Common myeloid progenitor, CD34-positive (primary cell): Measurements from ENCODE around the gene SLC7A6.

ENCODE experiments used
- CTCF ChIA-PET: fragments of 350-600 bp; sonication (Branson Sonifier 250); formaldehyde crosslinking; loops from one replicate; lab custom pipeline; 2021; ENCODE audit warnings: antibody characterized with exemption; lab: Charles Lee
- POLR2A ChIA-PET: fragments of 350-600 bp; sonication (Branson Sonifier 250); formaldehyde crosslinking; loops from one replicate; lab custom pipeline; 2021; ENCODE audit warnings: antibody characterized with exemption; lab: Charles Lee
- DNase-seq, 3 donors: peaks; one replicate each; pipeline versions ENCODE4 v3.0.0 to v3.0.0-alpha.2; 2013
- H3K27ac ChIP-seq, 2 experiments: 1 replicate in 1 of 2; 2 replicates in 1 of 2; pipeline ENCODE4 v1.7.0; 2013; ENCODE audit warnings: inconsistent platforms in 2 of 2, low read length in 2 of 2, mild to moderate bottlenecking in 2 of 2, low read depth in 1 of 2, moderate library complexity in 1 of 2; ENCODE audit not compliant: severe bottlenecking in 2 of 2, insufficient read depth in 1 of 2, poor library complexity in 1 of 2
- H3K27me3 ChIP-seq, 5 experiments: replicated peaks in 2 of 5; 1 replicate in 3 of 5; 2 replicates in 2 of 5; pipeline versions ENCODE4 v1.6.1 to v1.7.0; 2013; ENCODE audit warnings: low read length in 4 of 5, mild to moderate bottlenecking in 2 of 5, moderate library complexity in 2 of 5, inconsistent platforms in 1 of 5; ENCODE audit not compliant: insufficient read depth in 5 of 5, control insufficient read depth in 4 of 5
- H3K36me3 ChIP-seq, 4 experiments: 1 replicate in 2 of 4; 2 replicates in 2 of 4; pipeline versions ENCODE4 v1.6.1 to v1.7.0; 2013; ENCODE audit warnings: low read length in 3 of 4, control low read depth in 1 of 4, mild to moderate bottlenecking in 1 of 4; ENCODE audit not compliant: control insufficient read depth in 4 of 4, insufficient read depth in 4 of 4
- H3K4me1 ChIP-seq, 4 experiments: 1 replicate in 3 of 4; 2 replicates in 1 of 4; pipeline versions ENCODE4 v1.6.1 to v1.7.1; 2013; ENCODE audit warnings: low read length in 3 of 4, mild to moderate bottlenecking in 3 of 4, control low read depth in 1 of 4, inconsistent platforms in 1 of 4, moderate library complexity in 1 of 4; ENCODE audit not compliant: control insufficient read depth in 4 of 4, insufficient read depth in 4 of 4; ENCODE audit errors: control extremely low read depth in 1 of 4
- H3K4me3 ChIP-seq, 7 experiments: 1 replicate in 4 of 7; 2 replicates in 3 of 7; pipeline versions ENCODE4 v1.5.1 to v1.7.0; 2013; ENCODE audit warnings: mild to moderate bottlenecking in 7 of 7, low read length in 6 of 7, moderate library complexity in 6 of 7, inconsistent platforms in 2 of 7, low read depth in 2 of 7, control low read depth in 1 of 7; ENCODE audit not compliant: insufficient read depth in 4 of 7, control insufficient read depth in 1 of 7; ENCODE audit errors: extremely low read depth in 1 of 7
- H3K9me3 ChIP-seq, 5 experiments: 1 replicate in 4 of 5; 2 replicates in 1 of 5; pipeline versions ENCODE4 v1.6.1 to v1.7.1; 2013; ENCODE audit warnings: low read length in 4 of 5, mild to moderate bottlenecking in 2 of 5, inconsistent platforms in 1 of 5, low read depth in 1 of 5, moderate library complexity in 1 of 5; ENCODE audit not compliant: control insufficient read depth in 4 of 5, insufficient read depth in 2 of 5; ENCODE audit errors: control extremely low read depth in 1 of 5
- WGBS: methylation state at CpG from one replicate; pipeline ENCODE4 v1.1.5; 2013; ENCODE audit not compliant: insufficient coverage; 5-methylcytosine and 5-hydroxymethylcytosine counted together

SLC7A6 gene

GRCh38 chr16:68292425-68292824, 28.1 kb downstream of the SLC7A6 start:
- no peak overlapping the region for H3K27ac ChIP-seq
- no peak overlapping the region for H3K4me3 ChIP-seq
- DNase-seq, result no peak
- H3K9me3 ChIP-seq, result no peaks in the 10 kb centered on the region
- CTCF ChIA-PET, result interaction anchor here (0.7 to 5.7 kb wide), 3 partner anchors 12 to 31 kb away, joined by 3 to 41 read pairs (median 6); partner anchors contain the start of gene SLC7A6
- peaks cover 9 to 77% (median 54%) of the 10 kb centered on the region in 4 experiments for H3K36me3 ChIP-seq
- H3K27me3 ChIP-seq, result no peaks in the 10 kb centered on the region
- H3K4me1 ChIP-seq, result peaks cover 17 to 58% (median 42%) of the 10 kb centered on the region in 4 experiments
- WGBS, result 100% methylated on average over 3 of the region's 5 CpGs
- POLR2A ChIA-PET, result interaction anchor here (0.7 kb wide), 1 partner anchor 1641 kb away, joined by 3 read pairs; no protein-coding TSS in a partner anchor

- ChIA-PET POLR2A (no interaction called here), CTCF (interaction anchor here (1.0 to 2.3 kb wide), 5 partner anchors 11 to 52 kb away, joined by 3 to 16 read pairs (median 3); partner anchors contain the start of gene SLC7A6)
- H3K9me3 ChIP-seq, result no peaks in the 10 kb centered on the region
- H3K4me1 ChIP-seq, result peaks cover 2 to 30% (median 9%) of the 10 kb centered on the region in 4 experiments
- DNase-seq, result no peak
- 97% methylated on average over 10 of the region's 12 CpGs for WGBS
- H3K27ac ChIP-seq, result no peak overlapping the region
- H3K27me3 ChIP-seq, result no peaks in the 10 kb centered on the region
- no peak overlapping the region for H3K4me3 ChIP-seq
- peaks cover 13 to 93% (median 76%) of the 10 kb centered on the region in 4 experiments for H3K36me3 ChIP-seq
These were observed 32.0 kb downstream of the SLC7A6 start for GRCh38 chr16:68296291-68296690.

DNA sequence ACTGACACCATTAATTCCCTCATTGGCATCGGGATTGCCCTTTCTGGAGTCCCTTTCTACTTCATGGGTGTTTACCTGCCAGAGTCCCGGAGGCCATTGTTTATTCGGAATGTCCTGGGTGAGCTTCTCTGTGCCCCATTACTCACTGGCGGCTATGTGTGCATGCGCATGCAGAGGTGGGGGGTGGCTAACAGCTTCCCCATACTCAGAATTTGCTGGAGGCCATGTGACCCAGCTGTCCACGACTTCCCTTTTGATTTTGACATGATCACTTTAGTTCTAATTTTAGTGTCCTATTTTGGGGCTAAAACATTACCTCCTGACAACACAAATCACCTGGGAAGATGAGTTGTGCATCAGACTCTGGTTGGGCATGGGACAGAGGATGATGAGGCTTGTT, 32.4 kb downstream of the SLC7A6 start:
- Histone ChIP-seq H3K27me3 (no peaks in the 10 kb centered on the region), H3K27ac (no peak overlapping the region), H3K36me3 (peaks cover 13 to 93% (median 76%) of the 10 kb centered on the region in 4 experiments), H3K9me3 (no peaks in the 10 kb centered on the region), H3K4me3 (no peak overlapping the region), H3K4me1 (peaks cover 2 to 26% (median 7%) of the 10 kb centered on the region in 4 experiments)
- ChIA-PET POLR2A (no interaction called here), CTCF (interaction anchor here (0.8 to 2.3 kb wide), 6 partner anchors 9 to 53 kb away, joined by 3 to 16 read pairs (median 3); partner anchors contain the start of gene SLC7A6)
- 94% methylated on average over 5 of the region's 6 CpGs for WGBS
- DNase-seq, result no peak

- H3K36me3 ChIP-seq, result peaks cover 17 to 95% (median 77%) of the 10 kb centered on the region in 4 experiments
- H3K27ac ChIP-seq, result no peak overlapping the region
- ChIA-PET CTCF (interaction anchor here (1.4 to 2.3 kb wide), 3 partner anchors 34 to 36 kb away, joined by 4 to 16 read pairs (median 7); partner anchors contain the start of gene SLC7A6), POLR2A (no interaction called here)
- H3K9me3 ChIP-seq, result no peaks in the 10 kb centered on the region
- no peak for DNase-seq
- no peaks in the 10 kb centered on the region for H3K27me3 ChIP-seq
- H3K4me1 ChIP-seq, result peaks cover 0 to 20% (median 1%) of the 10 kb centered on the region in 4 experiments
- 100% methylated on average over 1 of the region's 3 CpGs for WGBS
- no peak overlapping the region for H3K4me3 ChIP-seq
These were observed 33.6 kb downstream of the SLC7A6 start for GRCh38 chr16:68297908-68298307.

- ChIA-PET CTCF (interaction anchor here (1.4 to 2.3 kb wide), 5 partner anchors 9 to 38 kb away, joined by 3 to 16 read pairs (median 5); partner anchors contain the start of gene SLC7A6), POLR2A (no interaction called here)
- Histone ChIP-seq H3K36me3 (peaks cover 17 to 95% (median 77%) of the 10 kb centered on the region in 4 experiments), H3K4me3 (no peak overlapping the region), H3K27ac (no peak overlapping the region), H3K27me3 (no peaks in the 10 kb centered on the region), H3K4me1 (peaks cover 0 to 20% (median 1%) of the 10 kb centered on the region in 4 experiments), H3K9me3 (no peaks in the 10 kb centered on the region)
- no peak for DNase-seq
- 100% methylated on average over 1 of the region's 3 CpGs for WGBS
These were observed 34.0 kb downstream of the SLC7A6 start for GRCh38 chr16:68298312-68298711.

GRCh38 chr16:68298907-68299561, 34.7 kb downstream of the SLC7A6 start:
- H3K9me3 ChIP-seq, result no peaks in the 10 kb centered on the region
- peaks cover 17 to 96% (median 78%) of the 10 kb centered on the region in 4 experiments for H3K36me3 ChIP-seq
- H3K27me3 ChIP-seq, result no peaks in the 10 kb centered on the region
- 85% methylated on average over 5 of the region's 5 CpGs for whole genome bisulfite sequencing
- no peak overlapping the region for H3K4me3 ChIP-seq
- H3K4me1 ChIP-seq, result peaks cover 0 to 20% (median 1%) of the 10 kb centered on the region in 4 experiments
- CTCF ChIA-PET, result interaction anchor here (1.0 to 2.4 kb wide), 8 partner anchors 9 to 39 kb away, joined by 3 to 10 read pairs (median 4); partner anchors contain the start of gene SLC7A6
- DNase-seq, result no peak
- H3K27ac ChIP-seq, result no peak overlapping the region
- POLR2A ChIA-PET, result no interaction called here
